Activated T-helper 1 cell treated with anti-CD3 and anti-CD28 coated beads, Interleukin-12 subunit alpha, Interleukin-12 subunit beta, Interleukin-2, Interleukin-4 antibody, amounts not matched to agents 30 ng/mL and 10 ng/mL and 1 ng/mL, durations not matched to agents 14 hours and 24 hours and 36 hours (primary cell): ENCODE data around the gene RBM10. TPM values are rescaled to one million over a fixed set of nuclear protein-coding genes. Genes with fewer than 3 reads are reported as not detected.

Source experiments
- DNase-seq: peaks from one replicate; pipeline ENCODE4 v3.0.0; 2021; ENCODE audit warnings: low spot score
- H3K27ac Mint-ChIP-seq: one replicate; pipeline ENCODE4 v1.8.0; 2021; ENCODE audit warnings: mild to moderate bottlenecking, mixed read lengths
- H3K27me3 Mint-ChIP-seq: one replicate; pipeline ENCODE4 v1.8.0; 2022; ENCODE audit warnings: mild to moderate bottlenecking, moderate library complexity, mixed read lengths; ENCODE audit not compliant: insufficient read depth
- H3K36me3 Mint-ChIP-seq: one replicate; pipeline ENCODE4 v1.8.0; 2021; ENCODE audit warnings: low read depth, mixed read lengths
- H3K4me1 Mint-ChIP-seq: one replicate; pipeline ENCODE4 v1.8.0; 2021; ENCODE audit warnings: low read depth, mixed read lengths
- H3K4me3 Mint-ChIP-seq: one replicate; pipeline ENCODE4 v1.8.0; 2021; ENCODE audit warnings: mild to moderate bottlenecking, moderate library complexity, mixed read lengths
- H3K9me3 Mint-ChIP-seq: one replicate; pipeline ENCODE4 v1.8.0; 2021; ENCODE audit warnings: mixed read lengths
- intact Hi-C: fragments of 100-400 bp; cut with micrococcal nuclease; formaldehyde crosslinking; loops from one replicate; pipeline ENCODE4 v1.15.1; 2024
- total RNA-seq: library from RNA; stranded (reverse); gene quantifications from 2 replicates; pipeline ENCODE4 v1.2.3, GENCODE V29; 2022

The RBM10 gene
- total RNA-seq, 1 donor from 2014 or later, result 64.1 TPM

- peaks cover 19% of the 10 kb centered on the region for H3K4me1 Mint-ChIP-seq
- no peaks in the 10 kb centered on the region for H3K27me3 Mint-ChIP-seq
- DNase-seq, result peak; percentile 87
- peak overlapping the region; percentile 87 for H3K4me3 Mint-ChIP-seq
- intact Hi-C loops, result loop anchor here (1.0 to 2.0 kb wide), 9 partner anchors 15 to 425 kb away; partner anchors contain the start of genes ARAF, CDK16, ELK1 and UBA1
- H3K27ac Mint-ChIP-seq, result peak overlapping the region; percentile 90
- H3K36me3 Mint-ChIP-seq, result peaks cover 14% of the 10 kb centered on the region
- no peaks in the 10 kb centered on the region for H3K9me3 Mint-ChIP-seq
These were observed 88.5 kb downstream of the RBM10 start for GRCh38 chrX:47233333-47234113.

- Mint-ChIP-seq H3K4me3 (peak overlapping the region; percentile 87), H3K4me1 (peaks cover 19% of the 10 kb centered on the region), H3K27ac (no peak overlapping the region), H3K36me3 (peaks cover 9% of the 10 kb centered on the region), H3K27me3 (no peaks in the 10 kb centered on the region), H3K9me3 (no peaks in the 10 kb centered on the region)
- intact Hi-C loops, result no loop called here
- DNase-seq, result no peak
These were observed 89.6 kb downstream of the RBM10 start for GRCh38 chrX:47234583-47234982.

- Mint-ChIP-seq H3K27ac (peak overlapping the region; percentile 7), H3K36me3 (peaks cover 5% of the 10 kb centered on the region), H3K4me3 (peak overlapping the region; percentile 23), H3K27me3 (no peaks in the 10 kb centered on the region), H3K9me3 (no peaks in the 10 kb centered on the region), H3K4me1 (peaks cover 14% of the 10 kb centered on the region)
- DNase-seq, result no peak
- intact Hi-C loops, result no loop called here
These were observed 90.7 kb downstream of the RBM10 start for GRCh38 chrX:47235691-47236103.

Other genes starting within 250 kb of the RBM10 start
- 1.3 and 2.1 TPM in 2 replicates for gene JADE3, start 232.8 kb upstream of the RBM10 start, total RNA-seq
- not detected in 2 replicates for gene RGN, start 66.8 kb upstream of the RBM10 start, total RNA-seq
- 84.5 and 88.7 TPM in 2 replicates for gene NDUFB11, start 519 bp upstream of the RBM10 start, total RNA-seq
- 221 and 223 TPM in 2 replicates for gene UBA1, start 48.6 kb downstream of the RBM10 start, total RNA-seq
- 56.4 and 63.8 TPM in 2 replicates for gene CDK16, start 73.5 kb downstream of the RBM10 start, total RNA-seq
- gene USP11, start 87.8 kb downstream of the RBM10 start, total RNA-seq, result 24.6 and 26.6 TPM in 2 replicates
- gene ZNF157, start 225.4 kb downstream of the RBM10 start, total RNA-seq, result 0.34 and 0.49 TPM in 2 replicates